ENCODE measurements around the gene PHLDB3. TPM values are rescaled to one million over a fixed set of nuclear protein-coding genes. Genes with fewer than 3 reads are reported as not detected.

The PHLDB3 gene
- polyA plus RNA-seq, 2 of the 4 experiments (the other 2 are of a cell fraction): 5.5 to 12.0 TPM

DNA sequence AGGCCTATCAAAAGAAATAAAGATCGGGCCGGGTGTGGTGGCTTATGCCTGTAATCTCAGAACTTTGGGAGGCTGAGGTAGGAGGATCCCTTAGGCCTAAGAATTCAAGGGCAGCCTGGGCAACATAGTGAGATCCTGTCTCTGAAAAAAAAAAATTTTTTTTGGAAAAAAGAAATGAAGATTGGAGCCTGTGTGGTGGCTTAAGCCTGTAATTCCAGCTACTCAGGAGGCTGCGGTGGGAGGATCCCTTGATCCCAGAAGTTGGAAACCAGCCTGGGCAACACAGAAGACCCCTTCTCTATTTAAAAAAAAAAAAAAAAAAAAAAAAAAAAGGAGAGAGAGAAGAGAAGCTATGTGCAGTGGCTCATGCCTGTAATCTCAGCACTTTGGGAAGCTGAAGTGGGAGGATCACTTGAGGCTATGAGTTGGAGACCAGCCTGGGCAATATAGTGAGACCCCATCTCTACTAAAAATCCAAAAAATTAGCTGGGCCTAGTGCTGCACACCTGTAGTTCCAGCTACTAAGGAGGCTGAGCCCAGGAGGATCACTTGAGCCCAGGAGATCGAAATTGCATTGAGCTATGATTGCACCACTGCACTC lies 24.5 kb downstream of the PHLDB3 start:
- 88% methylated on average over 4 of the region's 4 CpGs for WGBS (ENCODE audit: missing lambda C conversion rate)
- FAIRE-seq: no peak
- Histone ChIP-seq H3K4me3 (no peak overlapping the region), H3K4me2 (no peak overlapping the region), H3K27ac (no peak overlapping the region), H3K9me3 (no peaks in the 10 kb centered on the region), H3K4me1 (0 out of 3 replicates have a peak, but pooled peaks cover 4% of the 10 kb centered on the region)
- ChIA-PET CTCF (interaction anchor here (0.5 to 7.1 kb wide), 9 partner anchors 15 to 786 kb away, joined by 3 to 37 read pairs (median 4); partner anchors contain the start of genes LYPD3 and PHLDB3), POLR2A (interaction anchor here (1.2 kb wide), 1 partner anchor 17 kb away, joined by 3 read pairs; no protein-coding TSS in a partner anchor)
- no peak for DNase-seq (ENCODE audit: low read depth in 1 of 2, low spot score in 1 of 2)
- TF ChIP-seq, protein P1, sequence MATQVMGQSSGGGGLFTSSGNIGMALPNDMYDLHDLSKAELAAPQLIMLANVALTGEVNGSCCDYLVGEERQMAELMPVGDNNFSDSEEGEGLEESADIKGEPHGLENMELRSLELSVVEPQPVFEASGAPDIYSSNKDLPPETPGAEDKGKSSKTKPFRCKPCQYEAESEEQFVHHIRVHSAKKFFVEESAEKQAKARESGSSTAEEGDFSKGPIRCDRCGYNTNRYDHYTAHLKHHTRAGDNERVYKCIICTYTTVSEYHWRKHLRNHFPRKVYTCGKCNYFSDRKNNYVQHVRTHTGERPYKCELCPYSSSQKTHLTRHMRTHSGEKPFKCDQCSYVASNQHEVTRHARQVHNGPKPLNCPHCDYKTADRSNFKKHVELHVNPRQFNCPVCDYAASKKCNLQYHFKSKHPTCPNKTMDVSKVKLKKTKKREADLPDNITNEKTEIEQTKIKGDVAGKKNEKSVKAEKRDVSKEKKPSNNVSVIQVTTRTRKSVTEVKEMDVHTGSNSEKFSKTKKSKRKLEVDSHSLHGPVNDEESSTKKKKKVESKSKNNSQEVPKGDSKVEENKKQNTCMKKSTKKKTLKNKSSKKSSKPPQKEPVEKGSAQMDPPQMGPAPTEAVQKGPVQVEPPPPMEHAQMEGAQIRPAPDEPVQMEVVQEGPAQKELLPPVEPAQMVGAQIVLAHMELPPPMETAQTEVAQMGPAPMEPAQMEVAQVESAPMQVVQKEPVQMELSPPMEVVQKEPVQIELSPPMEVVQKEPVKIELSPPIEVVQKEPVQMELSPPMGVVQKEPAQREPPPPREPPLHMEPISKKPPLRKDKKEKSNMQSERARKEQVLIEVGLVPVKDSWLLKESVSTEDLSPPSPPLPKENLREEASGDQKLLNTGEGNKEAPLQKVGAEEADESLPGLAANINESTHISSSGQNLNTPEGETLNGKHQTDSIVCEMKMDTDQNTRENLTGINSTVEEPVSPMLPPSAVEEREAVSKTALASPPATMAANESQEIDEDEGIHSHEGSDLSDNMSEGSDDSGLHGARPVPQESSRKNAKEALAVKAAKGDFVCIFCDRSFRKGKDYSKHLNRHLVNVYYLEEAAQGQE (IDR thresholded peaks at IDR 0.05): no peak
- no peak for TF ChIP-seq CBX2 (IDR thresholded peaks at IDR 0.05; ENCODE audit: borderline replicate concordance, low read depth)
- TF ChIP-seq, protein P2, sequence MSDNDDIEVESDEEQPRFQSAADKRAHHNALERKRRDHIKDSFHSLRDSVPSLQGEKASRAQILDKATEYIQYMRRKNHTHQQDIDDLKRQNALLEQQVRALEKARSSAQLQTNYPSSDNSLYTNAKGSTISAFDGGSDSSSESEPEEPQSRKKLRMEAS (IDR thresholded peaks at IDR 0.05): no peak
- no peak for TF ChIP-seq TFCP2L1 (CRISPR knock-in tag; IDR thresholded peaks at IDR 0.05)
- no peak for TF ChIP-seq MYC (IDR thresholded peaks at IDR 0.05; ENCODE audit: borderline replicate concordance, low read length)
- no peak for TF ChIP-seq CBX8 (IDR thresholded peaks at IDR 0.05)
- no peak for TF ChIP-seq HOXB5 (CRISPR knock-in tag; IDR thresholded peaks at IDR 0.05)
- TF ChIP-seq, protein P3, sequence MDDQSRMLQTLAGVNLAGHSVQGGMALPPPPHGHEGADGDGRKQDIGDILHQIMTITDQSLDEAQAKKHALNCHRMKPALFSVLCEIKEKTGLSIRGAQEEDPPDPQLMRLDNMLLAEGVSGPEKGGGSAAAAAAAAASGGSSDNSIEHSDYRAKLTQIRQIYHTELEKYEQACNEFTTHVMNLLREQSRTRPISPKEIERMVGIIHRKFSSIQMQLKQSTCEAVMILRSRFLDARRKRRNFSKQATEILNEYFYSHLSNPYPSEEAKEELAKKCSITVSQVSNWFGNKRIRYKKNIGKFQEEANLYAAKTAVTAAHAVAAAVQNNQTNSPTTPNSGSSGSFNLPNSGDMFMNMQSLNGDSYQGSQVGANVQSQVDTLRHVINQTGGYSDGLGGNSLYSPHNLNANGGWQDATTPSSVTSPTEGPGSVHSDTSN (IDR thresholded peaks at IDR 0.05): no peak
- no peak for TF ChIP-seq RCOR1 (IDR thresholded peaks at IDR 0.05; ENCODE audit: low read depth, low read length)
- TF ChIP-seq JUN (IDR thresholded peaks at IDR 0.05): no peak
- TF ChIP-seq, protein P4, sequence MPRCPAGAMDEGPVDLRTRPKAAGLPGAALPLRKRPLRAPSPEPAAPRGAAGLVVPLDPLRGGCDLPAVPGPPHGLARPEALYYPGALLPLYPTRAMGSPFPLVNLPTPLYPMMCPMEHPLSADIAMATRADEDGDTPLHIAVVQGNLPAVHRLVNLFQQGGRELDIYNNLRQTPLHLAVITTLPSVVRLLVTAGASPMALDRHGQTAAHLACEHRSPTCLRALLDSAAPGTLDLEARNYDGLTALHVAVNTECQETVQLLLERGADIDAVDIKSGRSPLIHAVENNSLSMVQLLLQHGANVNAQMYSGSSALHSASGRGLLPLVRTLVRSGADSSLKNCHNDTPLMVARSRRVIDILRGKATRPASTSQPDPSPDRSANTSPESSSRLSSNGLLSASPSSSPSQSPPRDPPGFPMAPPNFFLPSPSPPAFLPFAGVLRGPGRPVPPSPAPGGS (IDR thresholded peaks at IDR 0.05): no peak
- no peak for TF ChIP-seq SREBF2 (IDR thresholded peaks at IDR 0.05)
- TF ChIP-seq RAD21 (conservative IDR thresholded peaks at IDR 0.05 in 1 of 2, IDR thresholded peaks at IDR 0.05 in 1 of 2): no peak
- no peak for TF ChIP-seq SMC3 (IDR thresholded peaks at IDR 0.05)
- TF ChIP-seq, protein P5, sequence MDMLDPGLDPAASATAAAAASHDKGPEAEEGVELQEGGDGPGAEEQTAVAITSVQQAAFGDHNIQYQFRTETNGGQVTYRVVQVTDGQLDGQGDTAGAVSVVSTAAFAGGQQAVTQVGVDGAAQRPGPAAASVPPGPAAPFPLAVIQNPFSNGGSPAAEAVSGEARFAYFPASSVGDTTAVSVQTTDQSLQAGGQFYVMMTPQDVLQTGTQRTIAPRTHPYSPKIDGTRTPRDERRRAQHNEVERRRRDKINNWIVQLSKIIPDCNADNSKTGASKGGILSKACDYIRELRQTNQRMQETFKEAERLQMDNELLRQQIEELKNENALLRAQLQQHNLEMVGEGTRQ (IDR thresholded peaks at IDR 0.05): no peak
- TF ChIP-seq, protein P6, sequence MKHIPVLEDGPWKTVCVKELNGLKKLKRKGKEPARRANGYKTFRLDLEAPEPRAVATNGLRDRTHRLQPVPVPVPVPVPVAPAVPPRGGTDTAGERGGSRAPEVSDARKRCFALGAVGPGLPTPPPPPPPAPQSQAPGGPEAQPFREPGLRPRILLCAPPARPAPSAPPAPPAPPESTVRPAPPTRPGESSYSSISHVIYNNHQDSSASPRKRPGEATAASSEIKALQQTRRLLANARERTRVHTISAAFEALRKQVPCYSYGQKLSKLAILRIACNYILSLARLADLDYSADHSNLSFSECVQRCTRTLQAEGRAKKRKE (CRISPR knock-in tag; IDR thresholded peaks at IDR 0.05; ENCODE audit: low read depth): no peak
- no peak for TF ChIP-seq POLR2A (IDR thresholded peaks at IDR 0.05; ENCODE audit: low read length)
- TF ChIP-seq, protein P7, sequence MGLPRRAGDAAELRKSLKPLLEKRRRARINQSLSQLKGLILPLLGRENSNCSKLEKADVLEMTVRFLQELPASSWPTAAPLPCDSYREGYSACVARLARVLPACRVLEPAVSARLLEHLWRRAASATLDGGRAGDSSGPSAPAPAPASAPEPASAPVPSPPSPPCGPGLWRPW (IDR thresholded peaks at IDR 0.05): no peak
- no peak for ATAC-seq
